Endothelial cell of umbilical vein (primary cell): Measurements from ENCODE around the gene ANKRD12. TPM values are rescaled to one million over a fixed set of nuclear protein-coding genes. Genes with fewer than 3 reads are reported as not detected.

Source experiments
- BruUV-seq: library from RNA; stranded (reverse); fragments of 400-500 nt; replicated peaks from 2 replicates; lab custom pipeline; 2021; lab: Mats Ljungman, UMichigan
- CTCF ChIA-PET: fragments of 300-600, 350-600 bp; sonication (Branson Sonifier 250); formaldehyde crosslinking; loops from one replicate; lab custom pipeline; 2021; ENCODE audit warnings: antibody characterized with exemption, inconsistent platforms; lab: Charles Lee
- POLR2A ChIA-PET: fragments of 300-600, 350-600 bp; sonication (Branson Sonifier 250); formaldehyde crosslinking; loops from one replicate; lab custom pipeline; 2021; ENCODE audit warnings: antibody characterized with exemption, inconsistent platforms; lab: Charles Lee
- DNase-seq: peaks from one replicate; pipeline ENCODE4 v3.0.0-alpha.2; 2011; ENCODE audit warnings: low read depth, low spot score
- FAIRE-seq: peaks from 2 replicates; lab custom pipeline; 2011; peaks lifted over from hg19 to GRCh38; lab: Jason Lieb, UNC
- H2AFZ ChIP-seq: 2 replicates; pipeline ENCODE4 v1.6.0; 2012; ENCODE audit warnings: low read depth, low read length, control low read depth, inconsistent platforms
- H3K27ac ChIP-seq: 2 replicates; pipeline ENCODE4 v1.5.1; 2011; ENCODE audit warnings: low read depth, mild to moderate bottlenecking, control low read depth, low read length, moderate library complexity; ENCODE audit not compliant: insufficient read depth
- H3K27me3 ChIP-seq, 2 experiments: 2 replicates each; pipeline versions ENCODE4 v1.6.0 to v1.6.1; 2011; ENCODE audit warnings: low read length in 2 of 2, mixed read lengths in 1 of 2; ENCODE audit not compliant: control insufficient read depth in 2 of 2, insufficient read depth in 2 of 2
- H3K36me3 ChIP-seq, 2 experiments: 2 replicates in 1 of 2; 3 replicates in 1 of 2; pipeline ENCODE4 v1.5.1; 2011; ENCODE audit warnings: low read length in 2 of 2, mild to moderate bottlenecking in 1 of 2, moderate library complexity in 1 of 2; ENCODE audit not compliant: control insufficient read depth in 2 of 2, insufficient read depth in 2 of 2; ENCODE audit errors: extremely low read depth in 1 of 2
- H3K4me1 ChIP-seq: 3 replicates; pipeline ENCODE4 v1.5.1; 2011; ENCODE audit warnings: mild to moderate bottlenecking, low read length; ENCODE audit not compliant: control insufficient read depth, insufficient read depth; ENCODE audit errors: extremely low read depth
- H3K4me2 ChIP-seq: 2 replicates; pipeline ENCODE4 v1.6.1; 2011; ENCODE audit warnings: low read length, control low read depth, mixed read lengths; ENCODE audit not compliant: insufficient read depth
- H3K4me3 ChIP-seq, 3 experiments: fragments of 200-600 bp in 1 of 3; sonication (generic), shearing (Covaris generic) in 1 of 3; replicated peaks in 1 of 3; 2 replicates each; pipeline ENCODE4 v1.5.1; 2011 to 2016; ENCODE audit warnings: control low read depth in 3 of 3, low read length in 3 of 3, mild to moderate bottlenecking in 2 of 3, inconsistent platforms in 1 of 3, low read depth in 1 of 3, moderate library complexity in 1 of 3; ENCODE audit not compliant: insufficient read depth in 1 of 3
- H3K79me2 ChIP-seq: 2 replicates; pipeline ENCODE4 v1.6.0; 2012; ENCODE audit warnings: low read length, inconsistent platforms; ENCODE audit not compliant: control insufficient read depth, insufficient read depth
- H3K9ac ChIP-seq: replicated peaks from 2 replicates; pipeline ENCODE3; 2011; ENCODE audit warnings: low read length, control low read depth; ENCODE audit not compliant: insufficient read depth; ENCODE audit errors: extremely low read depth
- H3K9me1 ChIP-seq: replicated peaks from 3 replicates; pipeline ENCODE4 v1.6.0; 2011; ENCODE audit warnings: mild to moderate bottlenecking, low read length; ENCODE audit not compliant: control insufficient read depth, insufficient read depth; ENCODE audit errors: extremely low read depth
- H3K9me3 ChIP-seq: replicated peaks from 2 replicates; pipeline ENCODE4 v1.5.1; 2012; ENCODE audit warnings: low read length, inconsistent platforms; ENCODE audit not compliant: control insufficient read depth, insufficient read depth
- H4K20me1 ChIP-seq: replicated peaks from 2 replicates; pipeline ENCODE3; 2011; ENCODE audit warnings: mild to moderate bottlenecking, low read length; ENCODE audit not compliant: control insufficient read depth, insufficient read depth; ENCODE audit errors: extremely low read depth
- EZH2 ChIP-seq: IDR thresholded peaks from 2 replicates; pipeline ENCODE4 v1.6.1; 2012; ENCODE audit warnings: borderline replicate concordance, low read depth, mild to moderate bottlenecking, moderate library complexity, low read length, inconsistent platforms; ENCODE audit not compliant: severe bottlenecking
- FOS ChIP-seq: IDR thresholded peaks from 2 replicates; pipeline ENCODE4 v1.6.1; 2011; ENCODE audit warnings: mild to moderate bottlenecking, low read length, moderate library complexity, borderline replicate concordance; ENCODE audit not compliant: insufficient read depth
- GATA2 ChIP-seq: IDR thresholded peaks from 2 replicates; pipeline ENCODE4 v1.7.0; 2011; ENCODE audit warnings: low read depth, mild to moderate bottlenecking, moderate library complexity, mixed read lengths, low read length; ENCODE audit not compliant: insufficient read length, insufficient read depth
- JUN ChIP-seq: IDR thresholded peaks from 2 replicates; pipeline ENCODE4 v1.6.1; 2011; ENCODE audit warnings: borderline replicate concordance, low read depth; ENCODE audit not compliant: insufficient read length, insufficient read depth
- MYC ChIP-seq: IDR thresholded peaks from one replicate; pipeline ENCODE4 v1.6.1; 2011; ENCODE audit warnings: mild to moderate bottlenecking, low read depth, low read length
- POLR2A ChIP-seq: IDR thresholded peaks from 2 replicates; pipeline ENCODE4 v1.6.1; 2012; ENCODE audit warnings: low read depth, mild to moderate bottlenecking, control low read depth, low read length
- POLR2AphosphoS5 ChIP-seq: IDR thresholded peaks from 2 replicates; pipeline ENCODE4 v1.6.1; 2012; ENCODE audit warnings: low read depth, mild to moderate bottlenecking, control low read depth, low read length, moderate library complexity; ENCODE audit not compliant: insufficient read depth
- dilution Hi-C: fragments of 300-500 bp; cut with MboI; formaldehyde crosslinking; loops from one replicate; pipeline ENCODE4 v1.15.0; 2019; ENCODE audit warnings: low sequenced_read_pairs; ENCODE audit not compliant: extremely low pct_ligation_motif_present
- intact Hi-C: fragments of 100-400 bp; cut with micrococcal nuclease; formaldehyde crosslinking; loops from one replicate; pipeline ENCODE4 v1.10.0; 2022
- polyA plus RNA-seq, 4 experiments: library from polyadenylated mRNA; depleted of rRNA in 3 of 4; stranded (reverse) in 3 of 4; unstranded in 1 of 4; fragments of >200 nt; gene quantifications; 2 replicates each; pipeline versions ENCODE4 v1.2.1 to v1.2.3, GENCODE V29; 2011 to 2012; ENCODE audit warnings: missing spikeins in 1 of 4
- total RNA-seq: library from RNA; stranded (reverse); gene quantifications from 2 replicates; pipeline ENCODE4 v1.2.3, GENCODE V29; 2021
- TF ChIP-seq, protein P1 (sequence below), 2 donors: IDR thresholded peaks; 1 replicate in 1 of 2; 2 replicates in 1 of 2; pipeline ENCODE4 v1.5.1; 2011; ENCODE audit warnings: low read length in 2 of 2, mild to moderate bottlenecking in 2 of 2, moderate library complexity in 2 of 2, control low read depth in 1 of 2, inconsistent platforms in 1 of 2, low read depth in 1 of 2; ENCODE audit not compliant: insufficient read depth in 1 of 2; ENCODE audit errors: extremely low read depth in 1 of 2
- TF ChIP-seq, protein P2 (sequence below): IDR thresholded peaks from 2 replicates; pipeline ENCODE4 v1.6.1; 2011; ENCODE audit not compliant: insufficient read depth, insufficient read length

Gene ANKRD12
- total and polyA plus RNA-seq, 2 donors (not counting 3 experiments of a cell fraction or from before 2014, with no cell fraction given) = 1.5 to 25.4 TPM

DNA sequence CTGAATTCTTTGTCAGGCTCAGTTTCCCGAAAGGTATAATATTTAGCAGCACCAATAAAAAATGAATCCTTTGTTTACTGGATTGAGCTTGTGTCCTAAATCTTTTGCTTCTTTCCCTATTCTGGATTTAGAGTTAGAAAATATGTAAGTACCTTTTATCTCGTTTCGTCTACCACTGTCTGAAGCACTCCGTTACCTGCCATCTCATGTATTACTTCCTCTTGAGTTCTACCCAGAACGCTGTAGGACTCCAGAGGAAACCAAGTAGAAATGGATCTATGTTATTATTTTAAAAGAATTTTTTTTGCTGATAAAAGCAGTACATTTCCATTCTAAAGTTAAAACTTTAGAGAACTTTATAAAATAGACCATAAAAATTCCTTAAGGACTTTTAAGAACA lies 13.5 kb downstream of the ANKRD12 start:
- Histone ChIP-seq H3K9ac (no peak overlapping the region), H3K36me3 (no peaks in the 10 kb centered on the region), H3K9me1 (peaks cover 3% of the 10 kb centered on the region), H3K27ac (no peak overlapping the region), H3K27me3 (no peaks in the 10 kb centered on the region), H4K20me1 (no peaks in the 10 kb centered on the region), H3K4me1 (peaks cover 10% of the 10 kb centered on the region), H3K4me2 (no peak overlapping the region), H3K4me3 (no peak overlapping the region), H2AFZ (no peak overlapping the region), H3K9me3 (no peaks in the 10 kb centered on the region), H3K79me2 (peaks cover 87% of the 10 kb centered on the region)
- POLR2A ChIA-PET = interaction anchor here (0.6 kb wide), 1 partner anchor 497 kb away, joined by 4 read pairs; no protein-coding TSS in a partner anchor
- FAIRE-seq = no peak
- no peak for DNase-seq
- no TSS peak for BruUV-seq
- CTCF ChIA-PET = interaction anchor here (1.2 to 2.6 kb wide), 4 partner anchors 10 to 76 kb away, joined by 4 to 11 read pairs (median 6); no protein-coding TSS in a partner anchor
- intact Hi-C loops (no loop called here), dilution Hi-C loops (no loop called here)
- TF ChIP-seq FOS (no peak), MYC (no peak), JUN (no peak), EZH2 (no peak), POLR2AphosphoS5 (no peak), POLR2A (no peak), GATA2 (no peak)
- TF ChIP-seq, protein P1, sequence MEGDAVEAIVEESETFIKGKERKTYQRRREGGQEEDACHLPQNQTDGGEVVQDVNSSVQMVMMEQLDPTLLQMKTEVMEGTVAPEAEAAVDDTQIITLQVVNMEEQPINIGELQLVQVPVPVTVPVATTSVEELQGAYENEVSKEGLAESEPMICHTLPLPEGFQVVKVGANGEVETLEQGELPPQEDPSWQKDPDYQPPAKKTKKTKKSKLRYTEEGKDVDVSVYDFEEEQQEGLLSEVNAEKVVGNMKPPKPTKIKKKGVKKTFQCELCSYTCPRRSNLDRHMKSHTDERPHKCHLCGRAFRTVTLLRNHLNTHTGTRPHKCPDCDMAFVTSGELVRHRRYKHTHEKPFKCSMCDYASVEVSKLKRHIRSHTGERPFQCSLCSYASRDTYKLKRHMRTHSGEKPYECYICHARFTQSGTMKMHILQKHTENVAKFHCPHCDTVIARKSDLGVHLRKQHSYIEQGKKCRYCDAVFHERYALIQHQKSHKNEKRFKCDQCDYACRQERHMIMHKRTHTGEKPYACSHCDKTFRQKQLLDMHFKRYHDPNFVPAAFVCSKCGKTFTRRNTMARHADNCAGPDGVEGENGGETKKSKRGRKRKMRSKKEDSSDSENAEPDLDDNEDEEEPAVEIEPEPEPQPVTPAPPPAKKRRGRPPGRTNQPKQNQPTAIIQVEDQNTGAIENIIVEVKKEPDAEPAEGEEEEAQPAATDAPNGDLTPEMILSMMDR (IDR thresholded peaks at IDR 0.05; ENCODE audit: extremely low read depth in 1 of 2, insufficient read depth in 1 of 2, low read depth in 1 of 2, low read length in 2 of 2) = no peak
- TF ChIP-seq, protein P2, sequence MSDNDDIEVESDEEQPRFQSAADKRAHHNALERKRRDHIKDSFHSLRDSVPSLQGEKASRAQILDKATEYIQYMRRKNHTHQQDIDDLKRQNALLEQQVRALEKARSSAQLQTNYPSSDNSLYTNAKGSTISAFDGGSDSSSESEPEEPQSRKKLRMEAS = no peak
